Measurements from ENCODE around the gene PMP22. TPM values are rescaled to one million over a fixed set of nuclear protein-coding genes. Genes with fewer than 3 reads are reported as not detected.
A peak's percentile ranks its signal among the peaks of the same experiment; 100 is the strongest.

PMP22 gene
- total RNA-seq, 1 donor from 2014 or later, result 8.6 TPM

DNA sequence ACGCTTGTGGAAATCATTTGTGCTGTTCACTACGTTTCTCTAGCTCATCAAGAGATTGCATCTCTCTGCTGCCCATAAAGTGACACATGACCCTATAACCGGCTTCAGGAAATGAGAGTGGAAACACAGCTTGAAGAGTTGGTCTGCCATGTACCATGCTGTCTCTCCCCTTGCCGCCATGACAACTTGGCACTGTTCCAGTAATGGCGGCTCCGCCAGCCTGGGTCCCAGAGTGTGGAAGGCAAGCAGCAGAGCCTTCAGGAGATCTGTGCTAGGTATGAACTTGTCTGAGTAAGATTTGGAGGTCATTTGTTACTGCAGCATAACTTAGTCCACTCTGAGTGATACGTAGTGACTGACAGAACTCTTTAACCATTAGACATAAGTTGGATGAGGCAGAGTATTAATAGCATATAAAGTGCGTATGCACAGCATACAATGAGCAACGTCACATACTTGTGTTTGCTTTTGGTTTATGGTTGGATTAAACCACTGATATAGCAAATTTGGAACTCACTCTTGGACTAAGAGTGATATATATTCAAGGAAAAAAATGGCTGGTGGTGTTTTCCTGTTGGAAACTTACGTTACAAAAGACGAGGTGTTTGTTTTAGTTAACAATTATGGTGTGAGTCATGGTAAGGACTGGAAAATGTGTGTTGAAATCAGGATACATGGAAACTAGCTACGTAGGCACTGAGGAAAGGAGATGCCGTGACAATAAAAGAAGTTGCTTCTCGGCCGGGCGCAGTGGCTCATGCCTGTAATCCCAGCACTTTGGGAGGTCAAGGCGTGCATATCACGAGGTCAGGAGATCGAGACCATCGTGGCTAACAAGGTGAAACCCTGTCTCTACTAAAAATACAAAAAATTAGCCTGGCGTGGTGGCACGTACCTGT, 24.4 kb upstream of the PMP22 start:
- TF ChIP-seq, protein P1, sequence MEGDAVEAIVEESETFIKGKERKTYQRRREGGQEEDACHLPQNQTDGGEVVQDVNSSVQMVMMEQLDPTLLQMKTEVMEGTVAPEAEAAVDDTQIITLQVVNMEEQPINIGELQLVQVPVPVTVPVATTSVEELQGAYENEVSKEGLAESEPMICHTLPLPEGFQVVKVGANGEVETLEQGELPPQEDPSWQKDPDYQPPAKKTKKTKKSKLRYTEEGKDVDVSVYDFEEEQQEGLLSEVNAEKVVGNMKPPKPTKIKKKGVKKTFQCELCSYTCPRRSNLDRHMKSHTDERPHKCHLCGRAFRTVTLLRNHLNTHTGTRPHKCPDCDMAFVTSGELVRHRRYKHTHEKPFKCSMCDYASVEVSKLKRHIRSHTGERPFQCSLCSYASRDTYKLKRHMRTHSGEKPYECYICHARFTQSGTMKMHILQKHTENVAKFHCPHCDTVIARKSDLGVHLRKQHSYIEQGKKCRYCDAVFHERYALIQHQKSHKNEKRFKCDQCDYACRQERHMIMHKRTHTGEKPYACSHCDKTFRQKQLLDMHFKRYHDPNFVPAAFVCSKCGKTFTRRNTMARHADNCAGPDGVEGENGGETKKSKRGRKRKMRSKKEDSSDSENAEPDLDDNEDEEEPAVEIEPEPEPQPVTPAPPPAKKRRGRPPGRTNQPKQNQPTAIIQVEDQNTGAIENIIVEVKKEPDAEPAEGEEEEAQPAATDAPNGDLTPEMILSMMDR (conservative IDR thresholded peaks at IDR 0.05; ENCODE audit: low read depth, low read length), result no peak
- H3K4me3 ChIP-seq (ENCODE audit: low read depth, low read length), result no peak overlapping the region
- peak; percentile 42 for DNase-seq (ENCODE audit: low read depth)

DNA sequence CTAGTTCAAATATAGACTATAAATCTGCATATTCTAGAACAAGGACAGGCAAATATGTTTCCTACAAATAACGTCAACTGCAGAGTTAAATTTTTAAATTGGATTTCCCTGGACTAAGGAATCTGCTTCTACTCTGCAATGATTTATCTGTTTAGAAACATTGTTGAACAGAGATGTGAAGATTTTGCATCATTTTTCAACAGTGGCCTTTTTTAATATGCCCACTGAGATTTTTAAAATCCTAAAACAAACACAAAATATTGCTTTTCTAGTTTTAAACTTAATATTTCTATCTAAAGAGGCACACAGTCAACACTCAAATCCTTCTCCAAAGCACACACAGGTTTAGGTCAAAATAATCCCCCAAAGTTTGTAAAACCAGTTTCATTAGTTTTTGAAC, 23.7 kb upstream of the PMP22 start:
- no peak for DNase-seq (ENCODE audit: low read depth)
- TF ChIP-seq, protein P1 (conservative IDR thresholded peaks at IDR 0.05; ENCODE audit: low read depth, low read length), result no peak
- H3K4me3 ChIP-seq (ENCODE audit: low read depth, low read length), result no peak overlapping the region

DNA sequence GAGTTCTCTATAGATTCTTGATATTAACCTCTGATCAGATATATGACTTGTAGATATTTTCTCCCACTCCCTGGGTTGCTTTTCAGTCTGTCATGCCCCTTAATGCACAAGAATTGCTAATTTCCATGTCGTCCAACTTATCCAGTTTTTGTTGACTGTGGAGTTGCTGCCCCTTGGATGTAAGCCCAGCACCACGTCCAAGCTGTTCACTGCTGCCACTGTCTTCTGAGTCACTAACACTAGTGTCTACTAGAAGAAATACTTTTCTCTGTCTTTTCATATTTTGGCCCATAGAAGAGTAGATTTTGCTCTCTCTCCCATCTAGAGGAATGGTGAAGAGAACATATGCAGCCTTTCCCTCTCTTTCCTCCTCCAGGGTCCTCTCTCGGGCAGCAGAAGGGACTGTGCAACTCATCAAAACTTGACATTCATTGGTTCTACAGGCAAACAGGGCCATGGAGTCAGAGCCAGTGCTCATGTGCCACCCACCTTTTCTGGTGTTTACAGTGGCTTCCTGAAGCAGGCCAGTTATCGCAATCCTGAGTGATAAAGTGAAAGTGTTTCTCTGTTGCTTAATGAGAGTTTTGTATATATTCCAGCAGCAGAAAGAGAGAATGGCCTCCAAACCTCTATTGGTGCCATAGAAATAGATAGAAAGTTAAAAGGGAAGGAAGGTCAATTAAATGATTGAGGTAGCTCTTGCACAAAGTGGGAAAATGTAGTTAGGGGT, 22.6 kb upstream of the PMP22 start:
- no peak for DNase-seq (ENCODE audit: low read depth)
- TF ChIP-seq, protein P1 (conservative IDR thresholded peaks at IDR 0.05; ENCODE audit: low read depth, low read length), result no peak
- no peak overlapping the region for H3K4me3 ChIP-seq (ENCODE audit: low read depth, low read length)

DNA sequence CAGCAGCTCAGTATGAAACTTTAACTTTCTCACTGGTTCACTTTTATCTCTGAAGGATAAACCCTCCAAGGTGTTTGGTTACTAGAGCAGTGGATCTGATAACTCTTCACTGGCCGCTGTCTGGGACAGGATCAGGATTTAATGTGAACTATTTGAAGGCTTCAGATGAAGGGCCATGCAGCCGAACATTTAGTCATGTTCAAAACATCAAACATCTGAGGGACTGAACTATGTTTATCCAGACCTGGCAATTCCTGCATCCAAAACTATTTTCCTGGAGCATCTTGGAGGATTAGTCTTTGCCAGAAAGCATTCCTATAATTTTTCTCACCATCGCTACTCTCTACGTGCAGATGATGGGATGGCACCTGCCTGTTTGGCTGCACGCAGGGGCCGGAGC, 20.3 kb upstream of the PMP22 start:
- TF ChIP-seq, protein P1 (conservative IDR thresholded peaks at IDR 0.05; ENCODE audit: low read depth, low read length), result no peak
- DNase-seq (ENCODE audit: low read depth), result no peak
- H3K4me3 ChIP-seq (ENCODE audit: low read depth, low read length), result no peak overlapping the region

DNA sequence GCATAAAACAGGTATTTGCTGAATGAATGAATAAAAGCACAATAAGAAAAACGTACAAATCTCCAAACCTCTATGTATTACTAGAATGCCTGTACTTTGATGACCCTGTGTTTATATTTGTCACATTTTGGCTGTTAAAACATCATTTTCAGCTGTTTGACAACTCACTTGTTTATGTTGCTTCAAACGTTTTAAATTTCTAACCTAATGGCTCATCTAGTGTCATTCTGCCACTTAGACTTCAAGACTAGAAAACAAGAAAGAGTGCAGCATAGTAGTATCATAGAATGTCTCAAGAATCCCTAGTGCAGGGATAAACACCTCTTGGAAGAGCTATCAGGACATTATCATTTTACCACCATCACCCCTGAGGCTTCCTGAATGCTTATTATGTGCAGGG, 19.4 kb upstream of the PMP22 start:
- TF ChIP-seq, protein P1 (conservative IDR thresholded peaks at IDR 0.05; ENCODE audit: low read depth, low read length), result no peak
- no peak overlapping the region for H3K4me3 ChIP-seq (ENCODE audit: low read depth, low read length)
- no peak for DNase-seq (ENCODE audit: low read depth)

DNA sequence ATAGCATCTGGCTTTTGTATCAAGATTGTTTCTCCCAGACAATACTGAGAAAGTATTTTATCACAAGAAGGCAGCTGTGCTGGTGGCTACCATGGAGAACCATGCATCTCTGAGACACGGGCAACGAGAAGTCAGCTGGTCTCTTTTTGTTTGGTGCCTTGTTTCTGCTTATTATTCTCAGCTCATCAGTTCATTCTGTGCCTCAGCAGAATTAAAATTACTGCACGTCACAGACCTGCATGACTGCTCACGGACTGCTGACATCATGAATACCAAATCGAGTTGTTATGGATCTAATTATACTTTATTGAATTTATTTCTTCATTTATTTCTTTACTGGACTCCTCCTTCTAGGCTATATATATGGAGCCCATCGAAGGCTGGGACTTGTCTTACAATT, 19.0 kb upstream of the PMP22 start:
- H3K4me3 ChIP-seq (ENCODE audit: low read depth, low read length), result no peak overlapping the region
- no peak for DNase-seq (ENCODE audit: low read depth)
- TF ChIP-seq, protein P1 (conservative IDR thresholded peaks at IDR 0.05; ENCODE audit: low read depth, low read length), result no peak
